Dermis microvascular lymphatic vessel endothelial cell (primary cell): Measurements from ENCODE around the gene HSPB8. TPM values are rescaled to one million over a fixed set of nuclear protein-coding genes. Genes with fewer than 3 reads are reported as not detected.

Experiments
- DNase-seq, 2 donors: peaks; one replicate each; pipeline versions ENCODE4 v3.0.0 to v3.0.0-alpha.2; 2010; ENCODE audit warnings: low read depth in 2 of 2
- total RNA-seq: library from RNA; depleted of rRNA; stranded (reverse); fragments of >200 nt; gene quantifications from 2 replicates; pipeline ENCODE4 v1.2.1, GENCODE V29; 2014

Gene HSPB8
- total RNA-seq, 1 donor from 2014 or later = 2.8 TPM

GRCh38 chr12:119169150-119169549, 9.6 kb upstream of the HSPB8 start:
- DNase-seq = no peak

GRCh38 chr12:119171291-119171690, 7.4 kb upstream of the HSPB8 start:
- DNase-seq = no peak

- DNase-seq = no peak
These were observed 6.9 kb upstream of the HSPB8 start for GRCh38 chr12:119171691-119172425.

GRCh38 chr12:119175081-119175480, 3.6 kb upstream of the HSPB8 start:
- no peak for DNase-seq

- DNase-seq = peak; percentile 45 to 81
These were observed 2.3 kb upstream of the HSPB8 start for GRCh38 chr12:119176267-119177055.

- DNase-seq = no peak
These were observed 1.7 kb upstream of the HSPB8 start for GRCh38 chr12:119177056-119177325.

- no peak for DNase-seq
These were observed 879 bp upstream of the HSPB8 start for GRCh38 chr12:119177724-119178380.

- peak in 1 of 2 donors; percentile 35 for DNase-seq
These were observed 747 bp downstream of the HSPB8 start for GRCh38 chr12:119179335-119180021.

- peak; percentile 23 to 47 for DNase-seq
These were observed 1.8 kb downstream of the HSPB8 start for GRCh38 chr12:119180380-119181040.

GRCh38 chr12:119181202-119181601, 2.5 kb downstream of the HSPB8 start:
- DNase-seq = no peak

GRCh38 chr12:119181944-119182343, 3.2 kb downstream of the HSPB8 start:
- no peak for DNase-seq

- no peak for DNase-seq
These were observed 4.2 kb downstream of the HSPB8 start for GRCh38 chr12:119182701-119183493.

GRCh38 chr12:119183942-119184695, 5.4 kb downstream of the HSPB8 start:
- no peak for DNase-seq

GRCh38 chr12:119195256-119195655, 16.5 kb downstream of the HSPB8 start:
- no peak for DNase-seq

GRCh38 chr12:119198440-119198839, 19.7 kb downstream of the HSPB8 start:
- DNase-seq = no peak

- DNase-seq = no peak
These were observed 21.9 kb downstream of the HSPB8 start for GRCh38 chr12:119200601-119201000.

GRCh38 chr12:119201789-119202543, 23.2 kb downstream of the HSPB8 start:
- no peak for DNase-seq

GRCh38 chr12:119202544-119202943, 23.8 kb downstream of the HSPB8 start:
- DNase-seq = no peak

GRCh38 chr12:119204131-119204530, 25.4 kb downstream of the HSPB8 start:
- DNase-seq = no peak
